ENCODE measurements around the gene DIABLO.

DNA sequence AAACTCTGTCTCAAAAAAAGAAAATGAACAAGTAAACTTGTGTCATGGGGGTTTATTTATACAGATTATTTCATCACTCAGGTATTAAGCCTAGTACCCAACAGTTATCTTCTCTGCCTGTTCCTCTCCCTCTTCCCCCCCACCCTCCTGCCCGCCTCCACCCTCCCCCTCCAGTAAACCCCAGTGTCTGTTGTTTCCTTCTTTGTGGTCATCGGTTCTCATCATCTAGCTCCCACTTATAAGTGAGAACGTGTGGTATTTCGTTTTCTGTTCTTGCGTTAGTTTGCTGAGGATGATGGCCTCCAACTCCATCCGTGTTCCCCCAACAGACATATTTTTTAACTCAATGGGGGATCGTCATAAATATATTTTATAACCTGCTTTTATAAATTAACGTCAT, 64.2 kb downstream of the DIABLO start:
- TF ChIP-seq, protein P1, sequence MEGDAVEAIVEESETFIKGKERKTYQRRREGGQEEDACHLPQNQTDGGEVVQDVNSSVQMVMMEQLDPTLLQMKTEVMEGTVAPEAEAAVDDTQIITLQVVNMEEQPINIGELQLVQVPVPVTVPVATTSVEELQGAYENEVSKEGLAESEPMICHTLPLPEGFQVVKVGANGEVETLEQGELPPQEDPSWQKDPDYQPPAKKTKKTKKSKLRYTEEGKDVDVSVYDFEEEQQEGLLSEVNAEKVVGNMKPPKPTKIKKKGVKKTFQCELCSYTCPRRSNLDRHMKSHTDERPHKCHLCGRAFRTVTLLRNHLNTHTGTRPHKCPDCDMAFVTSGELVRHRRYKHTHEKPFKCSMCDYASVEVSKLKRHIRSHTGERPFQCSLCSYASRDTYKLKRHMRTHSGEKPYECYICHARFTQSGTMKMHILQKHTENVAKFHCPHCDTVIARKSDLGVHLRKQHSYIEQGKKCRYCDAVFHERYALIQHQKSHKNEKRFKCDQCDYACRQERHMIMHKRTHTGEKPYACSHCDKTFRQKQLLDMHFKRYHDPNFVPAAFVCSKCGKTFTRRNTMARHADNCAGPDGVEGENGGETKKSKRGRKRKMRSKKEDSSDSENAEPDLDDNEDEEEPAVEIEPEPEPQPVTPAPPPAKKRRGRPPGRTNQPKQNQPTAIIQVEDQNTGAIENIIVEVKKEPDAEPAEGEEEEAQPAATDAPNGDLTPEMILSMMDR (IDR thresholded peaks at IDR 0.05): no peak
- no peak for TF ChIP-seq POLR2A (IDR thresholded peaks at IDR 0.05)
